Stimulated activated CD8-positive, alpha-beta memory T cell treated with anti-CD3 and anti-CD28 coated beads, Interleukin-12 subunit alpha, Interleukin-12 subunit beta, amount 100 ng/mL, for 24 hours (primary cell): ENCODE results near the gene UCK2.

ENCODE experiments used
- DNase-seq: peaks from one replicate; pipeline ENCODE4 v3.0.0-alpha.2; 2020; ENCODE audit errors: extremely low read depth

Gene UCK2

GRCh38 chr1:165855010-165855838 is 27.8 kb downstream of the UCK2 start:
- DNase-seq = no peak

GRCh38 chr1:165856021-165856420 is 28.6 kb downstream of the UCK2 start:
- DNase-seq = no peak

GRCh38 chr1:165856606-165857005 is 29.2 kb downstream of the UCK2 start:
- DNase-seq = no peak

- no peak for DNase-seq
These were observed 29.8 kb downstream of the UCK2 start for GRCh38 chr1:165857046-165857801.

- DNase-seq = no peak
These were observed 31.0 kb downstream of the UCK2 start for GRCh38 chr1:165858364-165858823.

GRCh38 chr1:165858967-165859845 is 31.8 kb downstream of the UCK2 start:
- no peak for DNase-seq

- no peak for DNase-seq
These were observed 32.7 kb downstream of the UCK2 start for GRCh38 chr1:165860065-165860464.

- DNase-seq = no peak
These were observed 34.5 kb downstream of the UCK2 start for GRCh38 chr1:165861911-165862310.

- no peak for DNase-seq
These were observed 35.0 kb downstream of the UCK2 start for GRCh38 chr1:165862448-165862847.

- no peak for DNase-seq
These were observed 35.9 kb downstream of the UCK2 start for GRCh38 chr1:165863346-165863745.

- no peak for DNase-seq
These were observed 38.4 kb downstream of the UCK2 start for GRCh38 chr1:165865633-165866340.

- DNase-seq = no peak
These were observed 41.9 kb downstream of the UCK2 start for GRCh38 chr1:165869343-165869742.

GRCh38 chr1:165871311-165872067 is 44.1 kb downstream of the UCK2 start:
- DNase-seq = no peak

- DNase-seq = no peak
These were observed 46.1 kb downstream of the UCK2 start for GRCh38 chr1:165873481-165873880.

- DNase-seq = no peak
These were observed 47.2 kb downstream of the UCK2 start for GRCh38 chr1:165874643-165875042.

- no peak for DNase-seq
These were observed 47.8 kb downstream of the UCK2 start for GRCh38 chr1:165875171-165875570.

GRCh38 chr1:165875604-165876003 is 48.2 kb downstream of the UCK2 start:
- no peak for DNase-seq

- DNase-seq = no peak
These were observed 48.7 kb downstream of the UCK2 start for GRCh38 chr1:165876121-165876520.

GRCh38 chr1:165877411-165877810 is 50.0 kb downstream of the UCK2 start:
- no peak for DNase-seq

GRCh38 chr1:165877940-165878556 is 50.6 kb downstream of the UCK2 start:
- DNase-seq = no peak
